ENCODE data around the gene CCDC86. TPM values are rescaled to one million over a fixed set of nuclear protein-coding genes. Genes with fewer than 3 reads are reported as not detected.
A peak's percentile ranks its signal among the peaks of the same experiment; 100 is the strongest.

Gene CCDC86
- total RNA-seq, 1 donor from 2014 or later: 4.7 TPM

GRCh38 chr11:60830478-60831142, 11.3 kb upstream of the CCDC86 start:
- Histone ChIP-seq H3K36me3 (ENCODE audit: control insufficient read depth in 3 of 3, insufficient read depth in 3 of 3, low read length in 3 of 3) (no peaks in the 10 kb centered on the region), H3K9me3 (ENCODE audit: control insufficient read depth in 3 of 3, low read length in 3 of 3) (no peaks in the 10 kb centered on the region), H3K9ac (ENCODE audit: low read depth in 1 of 3, low read length in 3 of 3) (no peak overlapping the region), H3K27ac (ENCODE audit: low read depth, low read length) (no peak overlapping the region), H3K4me3 (ENCODE audit: low read length in 3 of 3) (no peak overlapping the region), H3K27me3 (ENCODE audit: control insufficient read depth in 3 of 3, insufficient read depth in 3 of 3, low read length in 3 of 3) (no peaks in the 10 kb centered on the region), H3K4me1 (ENCODE audit: control insufficient read depth in 3 of 3, insufficient read depth in 3 of 3, low read length in 3 of 3) (peaks cover 5 to 17% (median 7%) of the 10 kb centered on the region in 3 donors)

GRCh38 chr11:60831143-60831500, 10.8 kb upstream of the CCDC86 start:
- Histone ChIP-seq H3K9ac (ENCODE audit: low read depth in 1 of 3, low read length in 3 of 3) (peak overlapping the region in 1 of 3 donors; percentile 8), H3K4me1 (ENCODE audit: control insufficient read depth in 3 of 3, insufficient read depth in 3 of 3, low read length in 3 of 3) (peaks cover 5 to 19% (median 7%) of the 10 kb centered on the region in 3 donors), H3K9me3 (ENCODE audit: control insufficient read depth in 3 of 3, low read length in 3 of 3) (no peaks in the 10 kb centered on the region), H3K36me3 (ENCODE audit: control insufficient read depth in 3 of 3, insufficient read depth in 3 of 3, low read length in 3 of 3) (no peaks in the 10 kb centered on the region), H3K27me3 (ENCODE audit: control insufficient read depth in 3 of 3, insufficient read depth in 3 of 3, low read length in 3 of 3) (no peaks in the 10 kb centered on the region), H3K27ac (ENCODE audit: low read depth, low read length) (no peak overlapping the region), H3K4me3 (ENCODE audit: low read length in 3 of 3) (peak overlapping the region in 1 of 3 donors; percentile 13)

- Histone ChIP-seq H3K4me1 (ENCODE audit: control insufficient read depth in 3 of 3, insufficient read depth in 3 of 3, low read length in 3 of 3) (peaks cover 5 to 19% (median 7%) of the 10 kb centered on the region in 3 donors), H3K4me3 (ENCODE audit: low read length in 3 of 3) (peak overlapping the region in 1 of 3 donors; percentile 13), H3K36me3 (ENCODE audit: control insufficient read depth in 3 of 3, insufficient read depth in 3 of 3, low read length in 3 of 3) (no peaks in the 10 kb centered on the region), H3K9ac (ENCODE audit: low read depth in 1 of 3, low read length in 3 of 3) (peak overlapping the region in 1 of 3 donors; percentile 8), H3K9me3 (ENCODE audit: control insufficient read depth in 3 of 3, low read length in 3 of 3) (no peaks in the 10 kb centered on the region), H3K27ac (ENCODE audit: low read depth, low read length) (no peak overlapping the region), H3K27me3 (ENCODE audit: control insufficient read depth in 3 of 3, insufficient read depth in 3 of 3, low read length in 3 of 3) (no peaks in the 10 kb centered on the region)
Observed at GRCh38 chr11:60831501-60832079, 10.3 kb upstream of the CCDC86 start.

GRCh38 chr11:60834742-60835533, 7.0 kb upstream of the CCDC86 start:
- H3K36me3 ChIP-seq (ENCODE audit: control insufficient read depth in 3 of 3, insufficient read depth in 3 of 3, low read length in 3 of 3): no peaks in the 10 kb centered on the region
- H3K9me3 ChIP-seq (ENCODE audit: control insufficient read depth in 3 of 3, low read length in 3 of 3): no peaks in the 10 kb centered on the region
- no peak overlapping the region for H3K27ac ChIP-seq (ENCODE audit: low read depth, low read length)
- H3K9ac ChIP-seq (ENCODE audit: low read depth in 1 of 3, low read length in 3 of 3): no peak overlapping the region
- H3K4me1 ChIP-seq (ENCODE audit: control insufficient read depth in 3 of 3, insufficient read depth in 3 of 3, low read length in 3 of 3): peaks cover 9 to 29% (median 16%) of the 10 kb centered on the region in 3 donors
- H3K4me3 ChIP-seq (ENCODE audit: low read length in 3 of 3): no peak overlapping the region
- H3K27me3 ChIP-seq (ENCODE audit: control insufficient read depth in 3 of 3, insufficient read depth in 3 of 3, low read length in 3 of 3): no peaks in the 10 kb centered on the region

GRCh38 chr11:60835534-60835846, 6.4 kb upstream of the CCDC86 start:
- H3K36me3 ChIP-seq (ENCODE audit: control insufficient read depth in 3 of 3, insufficient read depth in 3 of 3, low read length in 3 of 3): no peaks in the 10 kb centered on the region
- no peak overlapping the region for H3K27ac ChIP-seq (ENCODE audit: low read depth, low read length)
- peaks cover 11 to 30% (median 19%) of the 10 kb centered on the region in 3 donors for H3K4me1 ChIP-seq (ENCODE audit: control insufficient read depth in 3 of 3, insufficient read depth in 3 of 3, low read length in 3 of 3)
- H3K27me3 ChIP-seq (ENCODE audit: control insufficient read depth in 3 of 3, insufficient read depth in 3 of 3, low read length in 3 of 3): no peaks in the 10 kb centered on the region
- no peak overlapping the region for H3K9ac ChIP-seq (ENCODE audit: low read depth in 1 of 3, low read length in 3 of 3)
- no peaks in the 10 kb centered on the region for H3K9me3 ChIP-seq (ENCODE audit: control insufficient read depth in 3 of 3, low read length in 3 of 3)
- H3K4me3 ChIP-seq (ENCODE audit: low read length in 3 of 3): no peak overlapping the region

- H3K9me3 ChIP-seq (ENCODE audit: control insufficient read depth in 3 of 3, low read length in 3 of 3): no peaks in the 10 kb centered on the region
- no peak overlapping the region for H3K27ac ChIP-seq (ENCODE audit: low read depth, low read length)
- no peak overlapping the region for H3K4me3 ChIP-seq (ENCODE audit: low read length in 3 of 3)
- no peaks in the 10 kb centered on the region for H3K36me3 ChIP-seq (ENCODE audit: control insufficient read depth in 3 of 3, insufficient read depth in 3 of 3, low read length in 3 of 3)
- no peaks in the 10 kb centered on the region for H3K27me3 ChIP-seq (ENCODE audit: control insufficient read depth in 3 of 3, insufficient read depth in 3 of 3, low read length in 3 of 3)
- H3K9ac ChIP-seq (ENCODE audit: low read depth in 1 of 3, low read length in 3 of 3): no peak overlapping the region
- H3K4me1 ChIP-seq (ENCODE audit: control insufficient read depth in 3 of 3, insufficient read depth in 3 of 3, low read length in 3 of 3): peaks cover 18 to 31% (median 24%) of the 10 kb centered on the region in 3 donors
Observed at GRCh38 chr11:60836866-60837515, 4.9 kb upstream of the CCDC86 start.

GRCh38 chr11:60838132-60838531, 3.8 kb upstream of the CCDC86 start:
- Histone ChIP-seq H3K36me3 (ENCODE audit: control insufficient read depth in 3 of 3, insufficient read depth in 3 of 3, low read length in 3 of 3) (peaks cover 0 to 2% (median 0%) of the 10 kb centered on the region in 3 donors), H3K4me1 (ENCODE audit: control insufficient read depth in 3 of 3, insufficient read depth in 3 of 3, low read length in 3 of 3) (peaks cover 24 to 40% (median 34%) of the 10 kb centered on the region in 3 donors), H3K27ac (ENCODE audit: low read depth, low read length) (no peak overlapping the region), H3K27me3 (ENCODE audit: control insufficient read depth in 3 of 3, insufficient read depth in 3 of 3, low read length in 3 of 3) (no peaks in the 10 kb centered on the region), H3K9me3 (ENCODE audit: control insufficient read depth in 3 of 3, low read length in 3 of 3) (no peaks in the 10 kb centered on the region), H3K4me3 (ENCODE audit: low read length in 3 of 3) (no peak overlapping the region), H3K9ac (ENCODE audit: low read depth in 1 of 3, low read length in 3 of 3) (no peak overlapping the region)

GRCh38 chr11:60840470-60841430, 1.2 kb upstream of the CCDC86 start:
- H3K4me1 ChIP-seq (ENCODE audit: control insufficient read depth in 3 of 3, insufficient read depth in 3 of 3, low read length in 3 of 3): peaks cover 43 to 55% (median 53%) of the 10 kb centered on the region in 3 donors
- H3K27ac ChIP-seq (ENCODE audit: low read depth, low read length): peak overlapping the region; percentile 70
- no peaks in the 10 kb centered on the region for H3K27me3 ChIP-seq (ENCODE audit: control insufficient read depth in 3 of 3, insufficient read depth in 3 of 3, low read length in 3 of 3)
- H3K4me3 ChIP-seq (ENCODE audit: low read length in 3 of 3): peak overlapping the region; percentile 71 to 96 (median 78)
- H3K36me3 ChIP-seq (ENCODE audit: control insufficient read depth in 3 of 3, insufficient read depth in 3 of 3, low read length in 3 of 3): peaks cover 0 to 7% (median 0%) of the 10 kb centered on the region in 3 donors
- H3K9me3 ChIP-seq (ENCODE audit: control insufficient read depth in 3 of 3, low read length in 3 of 3): no peaks in the 10 kb centered on the region
- peak overlapping the region in 2 of 3 donors; percentile 51 to 95 for H3K9ac ChIP-seq (ENCODE audit: low read depth in 1 of 3, low read length in 3 of 3)
